Fibroblast of skin of scalp (primary cell): ENCODE results near the gene RPL18A. TPM values are rescaled to one million over a fixed set of nuclear protein-coding genes. Genes with fewer than 3 reads are reported as not detected.

Experiments
- DNase-seq: peaks from one replicate; pipeline ENCODE4 v3.0.0-alpha.2; 2013
- polyA plus RNA-seq, 2 experiments: library from polyadenylated mRNA; unstranded; fragments of 120-200 nt; gene quantifications; one replicate each; pipeline ENCODE4 v1.2.1, GENCODE V29; 2013; ENCODE audit not compliant: insufficient read length in 2 of 2

The RPL18A gene
- polyA plus RNA-seq (2013, experiment 1 of 2; ENCODE audit: insufficient read length): 1,695 TPM
- polyA plus RNA-seq (2013, experiment 2 of 2; ENCODE audit: insufficient read length): 1,499 TPM

DNA sequence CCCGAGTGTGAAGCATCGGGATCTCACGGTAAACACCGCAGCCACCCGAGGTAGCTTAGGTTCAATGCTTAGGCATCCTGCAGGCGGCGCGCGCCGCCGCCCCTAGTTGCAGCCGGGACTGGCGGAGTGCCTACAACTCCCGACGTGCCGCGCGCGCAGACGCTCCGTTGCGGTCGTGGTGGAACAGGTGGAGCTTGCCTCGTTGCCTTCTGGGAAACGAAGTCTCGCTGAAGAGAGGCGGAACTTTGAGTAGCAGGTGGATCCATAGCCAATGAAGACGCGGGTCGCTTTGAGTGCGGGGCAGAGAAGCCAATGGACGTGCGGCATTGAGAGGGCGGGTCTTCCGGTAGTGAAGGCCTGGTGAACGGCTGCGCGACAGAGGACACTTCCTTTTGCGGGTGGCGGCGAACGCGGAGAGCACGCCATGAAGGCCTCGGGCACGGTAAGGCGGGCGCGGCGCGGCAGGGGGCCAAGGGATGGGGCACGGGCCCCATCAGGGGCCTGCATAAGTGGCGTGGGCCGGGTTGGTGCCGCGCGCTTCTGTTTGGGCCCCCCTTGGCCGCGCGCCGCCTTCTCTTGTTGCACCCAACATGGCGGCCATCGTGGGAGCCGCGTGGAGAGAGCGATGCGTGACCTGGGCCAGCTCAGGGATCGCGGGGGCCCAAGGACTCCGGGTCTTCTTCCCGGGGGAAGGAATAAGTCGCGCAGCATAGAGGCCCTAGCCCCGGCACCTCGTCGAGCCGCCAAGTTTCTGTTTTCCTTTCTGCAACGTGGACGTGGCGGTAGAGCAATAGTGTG, at the start of gene RPL18A:
RPL18A (plus strand) TSS at position 378 of the 798 bp plus-strand sequence; CDS start at position 425, 47 bp downstream.
- peak; percentile 100 for DNase-seq

DNA sequence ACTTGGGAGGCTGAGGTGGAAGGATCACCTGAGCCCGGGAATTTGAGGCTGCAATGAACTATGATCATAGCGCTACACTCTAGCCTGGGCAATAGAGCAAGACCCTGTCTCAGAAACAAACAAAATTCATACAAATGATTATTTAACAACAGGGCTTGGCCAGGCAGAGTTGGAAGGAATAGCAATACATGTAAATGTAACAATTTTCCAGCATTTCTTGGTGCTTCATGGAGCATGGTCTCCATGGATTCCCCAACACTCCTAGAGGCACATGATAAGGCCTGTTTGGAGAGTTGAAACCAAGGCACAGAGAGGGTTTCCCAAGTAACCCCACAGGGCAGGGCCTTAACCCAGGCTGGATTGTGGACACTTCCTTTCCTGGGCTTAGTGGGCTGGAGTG, 48.6 kb upstream of the RPL18A start:
- no peak for DNase-seq

DNA sequence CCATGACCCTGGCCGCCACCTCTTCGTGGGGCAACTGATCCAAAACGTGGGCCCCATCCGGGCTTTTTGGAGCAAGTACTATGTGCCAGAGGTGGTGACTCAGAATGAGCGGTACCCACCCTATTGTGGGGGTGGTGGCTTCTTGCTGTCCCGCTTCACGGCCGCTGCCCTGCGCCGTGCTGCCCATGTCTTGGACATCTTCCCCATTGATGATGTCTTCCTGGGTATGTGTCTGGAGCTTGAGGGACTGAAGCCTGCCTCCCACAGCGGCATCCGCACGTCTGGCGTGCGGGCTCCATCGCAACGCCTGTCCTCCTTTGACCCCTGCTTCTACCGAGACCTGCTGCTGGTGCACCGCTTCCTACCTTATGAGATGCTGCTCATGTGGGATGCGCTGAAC, 48.0 kb upstream of the RPL18A start:
- DNase-seq: no peak

- no peak for DNase-seq
Measured at GRCh38 chr19:17812099-17812498, 47.6 kb upstream of the RPL18A start.

- no peak for DNase-seq
Measured at GRCh38 chr19:17817668-17818363, 41.9 kb upstream of the RPL18A start.

DNA sequence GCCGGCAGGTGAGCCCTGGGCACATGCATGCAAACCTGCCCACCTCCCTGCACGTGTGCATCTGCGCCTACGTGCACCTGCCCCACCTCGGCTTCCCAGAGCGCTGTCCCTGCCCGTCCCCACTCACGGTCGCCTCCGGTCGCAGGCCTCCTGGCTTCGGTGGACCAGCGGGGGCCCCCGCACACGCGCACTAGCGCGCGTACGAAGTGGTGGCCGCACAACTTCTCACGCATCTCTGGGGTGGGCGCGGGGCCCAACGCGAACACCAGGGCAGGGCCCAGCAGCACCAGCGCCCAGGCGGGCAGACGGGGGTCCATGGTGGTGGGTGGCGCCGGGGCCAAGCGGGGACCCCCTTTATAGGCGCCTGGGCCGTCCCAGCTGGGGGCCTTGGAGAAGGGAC, 38.5 kb upstream of the RPL18A start, which contains the start of gene INSL3:
INSL3 (minus strand) TSS at position 330 of the 400 bp plus-strand sequence; CDS start at position 317, 13 bp downstream.
- DNase-seq: no peak

DNA sequence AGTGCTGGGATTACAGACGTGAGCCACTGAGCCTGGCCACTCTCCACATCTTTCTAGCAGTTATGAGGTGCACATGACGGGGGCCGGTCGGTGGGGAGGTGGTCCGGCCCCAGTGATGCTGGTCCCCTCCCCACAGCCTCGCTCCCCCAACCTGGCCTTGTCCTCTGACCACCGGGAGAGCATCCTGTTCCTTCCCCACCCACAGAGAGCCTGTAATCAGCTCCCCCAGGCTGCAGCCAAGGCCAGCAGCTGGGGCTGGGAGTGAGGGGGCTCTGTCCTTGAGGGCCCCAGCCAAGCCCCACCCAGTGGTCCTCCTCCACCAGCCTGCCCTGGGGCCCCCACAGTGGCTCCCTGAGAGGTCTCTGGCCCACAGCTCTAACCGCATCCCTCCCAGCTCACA, 35.4 kb upstream of the RPL18A start:
- no peak for DNase-seq

GRCh38 chr19:17826508-17827056, 33.1 kb upstream of the RPL18A start:
- no peak for DNase-seq

DNA sequence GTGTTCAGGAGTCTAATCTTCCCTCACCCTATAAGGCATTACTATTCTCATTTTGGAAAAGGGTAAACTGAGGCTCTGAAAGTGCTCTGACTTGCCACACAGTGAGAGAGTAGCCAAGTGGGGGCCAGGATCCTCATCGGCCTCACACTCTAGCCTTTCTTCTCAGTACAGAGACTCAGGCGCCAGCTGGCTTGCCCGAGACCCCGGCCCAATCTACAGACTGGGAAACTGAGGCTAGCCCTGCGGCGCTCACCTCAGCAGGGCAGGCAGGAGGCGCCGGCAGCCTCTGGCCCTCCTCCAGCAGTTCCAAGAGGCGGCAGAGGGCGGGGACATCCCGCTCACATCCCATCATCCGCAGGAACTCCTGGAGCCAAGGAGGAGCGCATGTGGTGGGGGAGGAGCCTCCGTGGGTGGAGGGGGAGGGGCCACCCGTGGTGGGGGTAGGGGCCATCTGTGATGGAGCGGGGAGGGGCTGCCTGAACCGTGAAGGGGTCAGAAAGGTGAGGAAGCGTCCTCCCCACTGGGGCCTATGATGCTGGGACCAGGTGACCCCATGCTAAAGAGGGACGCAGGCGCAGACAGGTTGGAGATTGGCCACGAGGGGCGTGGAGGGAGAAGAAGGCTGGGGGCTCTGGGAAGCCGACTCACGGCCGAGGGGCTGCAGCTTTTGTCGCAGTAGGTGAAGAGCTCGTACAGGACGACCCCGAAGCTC, 29.7 kb upstream of the RPL18A start:
- DNase-seq: peak; percentile 48

GRCh38 chr19:17830567-17831418, 28.9 kb upstream of the RPL18A start:
- peak; percentile 82 for DNase-seq

DNA sequence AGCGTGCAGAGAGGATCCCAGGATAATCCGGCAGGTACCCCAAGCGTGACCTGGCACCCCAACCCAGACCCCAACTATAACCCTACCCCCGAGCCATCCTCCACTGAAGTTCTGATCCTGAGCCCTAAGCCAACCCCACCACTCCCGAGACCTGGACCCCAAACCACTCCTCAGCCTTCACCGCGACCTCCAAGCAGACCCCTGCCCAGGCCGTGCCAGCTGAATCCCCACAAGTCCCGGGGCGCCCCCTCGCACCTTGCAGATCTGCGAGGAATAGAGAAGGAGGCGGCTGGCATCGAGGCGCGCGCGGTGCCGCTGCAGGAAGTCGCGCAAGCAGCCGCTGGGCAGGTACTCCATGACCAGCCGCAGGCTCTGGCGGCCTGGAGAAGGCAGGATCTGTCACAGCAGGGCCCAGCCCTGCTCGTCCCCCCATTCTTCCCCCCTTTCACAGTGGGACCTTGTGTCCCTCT, 28.3 kb upstream of the RPL18A start:
- no peak for DNase-seq

DNA sequence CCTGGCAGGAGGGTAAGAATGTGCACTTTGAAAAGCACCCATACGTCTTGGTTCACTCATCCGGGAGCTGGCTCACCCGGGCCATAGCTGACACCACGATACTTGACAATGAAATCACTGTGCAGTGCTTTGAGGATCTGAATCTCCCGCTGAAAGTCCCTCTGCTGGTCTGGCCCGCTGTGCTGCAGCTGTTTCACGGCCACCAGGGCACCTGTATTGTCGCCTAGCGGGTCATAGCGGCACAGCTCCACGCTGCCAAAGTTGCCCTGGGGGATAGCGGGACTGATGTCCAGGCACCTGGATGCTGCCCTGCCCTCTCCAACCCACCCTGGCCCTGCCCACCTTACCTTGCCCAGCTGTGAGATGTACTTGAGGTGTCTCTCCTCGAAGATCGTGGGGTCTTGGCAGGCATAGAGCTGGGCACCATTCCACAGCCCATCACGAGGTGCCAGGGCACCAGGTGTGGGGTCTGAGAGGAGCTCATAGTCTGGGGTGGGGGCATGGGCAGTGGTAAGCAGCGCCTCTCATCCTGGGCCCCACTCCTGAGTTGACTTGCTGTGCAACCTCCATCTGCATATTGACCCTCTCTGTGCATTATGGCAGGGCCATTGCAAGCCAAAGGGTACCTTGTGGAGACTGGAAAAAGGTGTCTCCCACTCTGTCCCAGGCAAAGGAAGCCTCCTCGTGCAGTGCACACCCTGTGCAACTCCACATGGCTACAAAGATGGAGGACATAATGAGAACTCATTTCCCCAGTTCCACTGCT, 27.1 kb upstream of the RPL18A start:
- DNase-seq: no peak

DNA sequence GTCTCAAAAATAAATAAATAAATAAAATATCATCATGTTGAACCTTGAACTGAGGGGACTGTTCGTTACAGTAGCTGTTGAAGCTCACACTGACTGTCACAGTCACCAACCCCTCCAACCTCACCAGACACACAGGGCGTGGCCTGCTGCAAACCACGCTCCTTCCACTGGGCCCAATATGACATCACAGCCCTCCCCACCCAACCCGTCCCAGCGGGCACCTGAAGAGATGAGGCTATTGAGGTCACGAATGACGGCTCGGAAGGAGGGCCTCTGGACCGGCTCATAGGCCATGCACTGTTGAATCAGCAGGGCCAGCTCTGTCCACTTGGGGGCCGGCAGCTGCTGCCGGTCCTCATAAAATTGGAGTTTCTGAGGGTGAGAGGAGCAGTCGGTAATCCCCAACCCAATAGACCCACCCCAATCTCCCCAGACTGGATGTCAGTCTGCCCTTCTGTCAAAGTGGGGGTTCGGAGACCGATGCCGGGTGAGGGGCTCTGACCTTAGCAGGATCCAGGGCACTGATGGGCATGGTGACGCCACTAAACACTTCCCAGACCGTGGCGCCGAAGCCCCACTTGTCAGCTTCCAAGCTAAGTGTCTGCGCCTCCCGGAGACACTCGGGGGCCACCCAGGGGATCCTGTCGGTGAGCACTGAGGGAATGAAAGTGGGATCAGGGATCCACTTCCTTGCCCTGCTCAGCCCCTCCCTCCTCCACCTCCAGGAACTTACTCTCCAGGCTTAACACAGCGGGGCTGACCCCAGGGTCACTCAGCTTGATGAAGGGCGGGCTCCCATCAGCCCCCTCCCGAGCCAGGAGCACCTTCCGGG, 25.1 kb upstream of the RPL18A start:
- DNase-seq: no peak

DNA sequence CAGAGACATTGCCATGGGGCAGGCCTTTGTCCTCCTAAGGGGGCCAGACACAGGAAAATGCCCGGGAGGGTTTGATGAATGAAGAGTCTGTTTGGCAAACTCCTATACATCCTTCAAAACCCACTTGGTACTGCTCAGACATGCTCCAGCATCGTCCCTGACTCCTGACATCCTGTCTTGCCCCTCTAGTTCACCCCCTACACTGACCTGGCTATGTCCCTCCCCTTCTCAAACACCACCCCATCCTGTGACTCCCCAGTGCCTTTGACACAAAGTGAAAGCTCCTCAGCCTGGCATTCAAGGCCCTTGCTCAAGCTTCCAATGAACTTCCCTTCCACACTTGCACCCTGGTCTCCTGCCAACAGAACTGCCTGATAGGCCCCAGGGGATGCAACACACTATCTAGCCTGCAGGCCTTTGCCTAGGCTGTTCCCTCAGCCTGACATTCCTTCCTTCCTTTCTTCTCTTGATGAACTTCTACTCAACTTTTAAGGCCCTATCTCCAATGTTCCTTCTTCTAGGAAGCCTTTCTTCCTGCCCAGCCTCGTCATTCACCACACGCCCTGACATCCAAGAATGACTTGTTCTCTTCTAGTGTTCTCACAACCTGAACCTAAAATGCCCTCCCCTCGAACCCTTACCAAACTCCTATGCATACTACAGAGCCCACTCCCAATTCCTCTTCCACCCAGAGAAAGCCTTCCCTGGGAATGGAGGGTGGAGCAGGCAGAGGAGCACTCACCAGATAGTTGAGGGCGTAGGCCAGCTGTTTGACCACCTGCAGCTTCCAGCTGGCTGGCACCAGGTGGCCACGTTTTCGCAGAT, 24.3 kb upstream of the RPL18A start:
- peak; percentile 22 for DNase-seq

GRCh38 chr19:17836530-17836929, 23.2 kb upstream of the RPL18A start:
- no peak for DNase-seq

DNA sequence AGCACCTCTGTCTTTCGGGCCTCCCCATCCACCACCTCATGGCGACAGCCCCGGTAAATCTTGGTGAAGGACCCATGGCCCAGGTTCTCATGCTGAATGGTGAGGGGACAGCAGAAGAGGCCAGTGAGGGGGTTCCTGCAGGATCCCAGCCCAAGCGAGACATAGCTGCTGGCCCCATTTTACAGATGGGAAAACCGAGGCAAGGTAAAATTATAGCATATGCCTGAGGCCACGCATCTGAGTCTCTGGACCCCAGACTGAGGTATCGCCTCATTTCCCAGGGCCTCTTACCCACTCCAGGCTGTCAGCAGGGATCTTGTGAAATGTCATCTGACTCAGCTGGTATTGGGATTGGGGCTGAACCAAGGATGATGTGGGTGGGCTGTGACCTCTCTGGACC, 21.7 kb upstream of the RPL18A start:
- no peak for DNase-seq

GRCh38 chr19:17840019-17840418, 19.7 kb upstream of the RPL18A start:
- DNase-seq: no peak

DNA sequence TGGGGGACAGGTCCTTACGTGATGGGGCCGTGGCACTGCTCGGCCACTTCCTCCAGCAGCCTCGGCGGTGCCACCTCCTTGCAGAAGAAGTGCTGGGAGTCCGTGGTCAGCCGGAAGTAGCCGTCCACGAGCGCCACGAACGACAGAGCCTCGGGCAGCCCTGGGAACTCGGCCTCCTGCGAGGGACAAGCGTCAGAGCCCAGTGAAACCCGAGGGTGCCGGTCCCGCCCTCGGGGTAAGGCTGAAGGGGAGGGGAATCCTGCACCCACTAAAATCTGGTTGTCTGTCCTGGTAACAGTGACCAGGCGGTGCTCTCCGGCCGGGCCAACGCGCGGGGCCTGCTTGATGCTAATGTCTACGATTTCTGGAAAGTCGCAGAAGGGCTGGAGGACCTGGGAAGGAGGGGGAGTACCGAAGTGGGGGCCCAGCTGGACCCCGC, 18.3 kb upstream of the RPL18A start:
- DNase-seq: no peak
